Measurements from ENCODE around the gene FHIP2A.
"Not testable (repeated sequence)": the region's sequence is repeated elsewhere in the genome, so short reads cannot be mapped to it uniquely, and the experiment has no call there.

The FHIP2A gene

DNA sequence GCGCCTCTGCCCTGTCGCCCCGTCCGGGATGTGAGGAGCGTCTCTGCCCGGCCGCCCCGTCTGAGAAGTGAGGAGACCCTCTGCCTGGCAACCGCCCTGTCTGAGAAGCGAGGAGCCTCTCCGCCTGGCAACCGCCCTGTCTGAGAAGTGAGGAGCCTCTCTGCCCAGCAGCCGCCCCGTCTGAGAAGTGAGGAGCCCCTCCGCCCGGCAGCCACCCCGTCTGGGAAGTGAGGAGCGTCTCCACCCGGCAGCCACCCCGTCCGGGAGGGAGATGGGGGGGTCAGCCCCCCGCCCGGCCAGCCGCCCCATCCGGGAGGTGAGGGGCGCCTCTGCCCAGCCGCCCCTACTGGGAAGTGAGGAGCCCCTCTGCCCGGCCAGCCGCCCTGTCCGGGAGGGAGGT, 34.4 kb upstream of the FHIP2A start:
- H3K4me1 ChIP-seq (ENCODE audit: control insufficient read depth in 2 of 2, insufficient read depth in 2 of 2, low read length in 2 of 2); H3K27me3 ChIP-seq (ENCODE audit: control insufficient read depth in 2 of 2, insufficient read depth in 2 of 2, low read length in 2 of 2); H3K27ac ChIP-seq (ENCODE audit: low read depth in 2 of 2, low read length in 2 of 2); H3K36me3 ChIP-seq (ENCODE audit: control insufficient read depth in 2 of 2, insufficient read depth in 2 of 2, low read length in 2 of 2); H3K9me3 ChIP-seq (ENCODE audit: control insufficient read depth in 2 of 2, low read length in 2 of 2); H3K4me3 ChIP-seq (ENCODE audit: low read length in 2 of 2); H3K9ac ChIP-seq (ENCODE audit: low read depth in 1 of 2, low read length in 2 of 2): not testable (repeated sequence)

DNA sequence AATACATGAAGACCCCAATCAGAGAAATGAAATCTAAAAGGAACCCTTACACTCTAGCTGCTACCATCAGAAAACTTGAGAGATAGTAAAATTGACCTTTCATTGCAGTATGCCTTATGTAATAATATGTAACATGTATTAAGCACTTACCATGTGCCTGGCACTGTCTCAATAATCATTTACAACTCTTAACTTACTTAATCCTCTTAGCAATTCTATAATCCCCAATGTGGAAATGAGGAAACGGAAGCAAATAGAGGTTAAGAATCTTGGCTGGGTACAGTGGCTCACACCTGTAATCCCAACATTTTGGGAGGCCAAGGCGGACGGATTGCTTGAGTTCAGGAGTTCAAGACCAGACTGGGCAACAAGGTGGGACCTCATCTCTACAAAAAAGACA, 29.8 kb upstream of the FHIP2A start:
- no peak overlapping the region for H3K4me3 ChIP-seq (ENCODE audit: low read length in 2 of 2)
- no peak overlapping the region for H3K9ac ChIP-seq (ENCODE audit: low read depth in 1 of 2, low read length in 2 of 2)
- no peaks in the 10 kb centered on the region for H3K9me3 ChIP-seq (ENCODE audit: control insufficient read depth in 2 of 2, low read length in 2 of 2)
- no peaks in the 10 kb centered on the region for H3K36me3 ChIP-seq (ENCODE audit: control insufficient read depth in 2 of 2, insufficient read depth in 2 of 2, low read length in 2 of 2)
- H3K4me1 ChIP-seq (ENCODE audit: control insufficient read depth in 2 of 2, insufficient read depth in 2 of 2, low read length in 2 of 2) = no peaks in the 10 kb centered on the region
- H3K27ac ChIP-seq (ENCODE audit: low read depth in 2 of 2, low read length in 2 of 2) = no peak overlapping the region
- no peaks in the 10 kb centered on the region for H3K27me3 ChIP-seq (ENCODE audit: control insufficient read depth in 2 of 2, insufficient read depth in 2 of 2, low read length in 2 of 2)

DNA sequence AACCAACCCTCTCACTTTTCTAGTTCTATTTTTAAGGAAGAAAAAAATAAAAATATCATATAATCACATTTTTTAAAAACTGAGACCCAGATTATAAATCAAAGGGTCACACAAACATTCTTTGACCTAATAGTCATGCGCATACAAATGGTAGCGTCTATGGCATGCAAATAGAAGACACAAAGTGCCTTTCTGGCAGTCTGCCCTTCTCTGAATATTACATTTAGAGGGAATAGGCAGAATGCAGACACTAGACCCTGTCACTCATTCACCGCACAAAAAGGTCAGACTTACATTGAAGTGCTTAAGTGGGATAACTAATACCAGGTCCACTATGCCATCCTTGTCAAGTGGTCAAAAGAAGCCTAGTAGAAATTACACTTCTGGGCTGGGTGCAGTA, 26.5 kb upstream of the FHIP2A start:
- Histone ChIP-seq H3K27me3 (ENCODE audit: control insufficient read depth in 2 of 2, insufficient read depth in 2 of 2, low read length in 2 of 2) (no peaks in the 10 kb centered on the region), H3K36me3 (ENCODE audit: control insufficient read depth in 2 of 2, insufficient read depth in 2 of 2, low read length in 2 of 2) (no peaks in the 10 kb centered on the region), H3K9me3 (ENCODE audit: control insufficient read depth in 2 of 2, low read length in 2 of 2) (no peaks in the 10 kb centered on the region), H3K4me1 (ENCODE audit: control insufficient read depth in 2 of 2, insufficient read depth in 2 of 2, low read length in 2 of 2) (no peaks in the 10 kb centered on the region), H3K9ac (ENCODE audit: low read depth in 1 of 2, low read length in 2 of 2) (no peak overlapping the region), H3K4me3 (ENCODE audit: low read length in 2 of 2) (no peak overlapping the region), H3K27ac (ENCODE audit: low read depth in 2 of 2, low read length in 2 of 2) (no peak overlapping the region)

DNA sequence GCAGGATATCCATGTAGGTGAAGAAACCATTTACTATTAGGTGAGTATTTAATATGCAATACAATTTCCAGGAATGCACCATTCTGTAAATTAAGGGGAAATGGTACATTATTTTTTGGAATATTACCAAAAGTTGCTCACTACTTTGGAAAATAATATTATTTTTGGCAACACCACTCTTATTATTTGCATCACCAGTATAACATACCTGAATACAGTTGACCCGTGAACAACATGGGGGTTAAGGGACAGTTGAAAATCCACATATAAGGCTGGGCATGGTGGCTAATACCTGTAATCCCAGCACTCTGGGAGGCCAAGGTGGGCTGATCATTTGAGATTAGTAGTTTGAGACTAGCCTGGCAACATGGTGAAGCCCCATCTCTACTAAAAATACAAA, 21.2 kb upstream of the FHIP2A start:
- Histone ChIP-seq H3K9ac (ENCODE audit: low read depth in 1 of 2, low read length in 2 of 2) (no peak overlapping the region), H3K27ac (ENCODE audit: low read depth in 2 of 2, low read length in 2 of 2) (no peak overlapping the region), H3K36me3 (ENCODE audit: control insufficient read depth in 2 of 2, insufficient read depth in 2 of 2, low read length in 2 of 2) (no peaks in the 10 kb centered on the region), H3K4me3 (ENCODE audit: low read length in 2 of 2) (no peak overlapping the region), H3K27me3 (ENCODE audit: control insufficient read depth in 2 of 2, insufficient read depth in 2 of 2, low read length in 2 of 2) (no peaks in the 10 kb centered on the region), H3K4me1 (ENCODE audit: control insufficient read depth in 2 of 2, insufficient read depth in 2 of 2, low read length in 2 of 2) (no peaks in the 10 kb centered on the region), H3K9me3 (ENCODE audit: control insufficient read depth in 2 of 2, low read length in 2 of 2) (no peaks in the 10 kb centered on the region)

DNA sequence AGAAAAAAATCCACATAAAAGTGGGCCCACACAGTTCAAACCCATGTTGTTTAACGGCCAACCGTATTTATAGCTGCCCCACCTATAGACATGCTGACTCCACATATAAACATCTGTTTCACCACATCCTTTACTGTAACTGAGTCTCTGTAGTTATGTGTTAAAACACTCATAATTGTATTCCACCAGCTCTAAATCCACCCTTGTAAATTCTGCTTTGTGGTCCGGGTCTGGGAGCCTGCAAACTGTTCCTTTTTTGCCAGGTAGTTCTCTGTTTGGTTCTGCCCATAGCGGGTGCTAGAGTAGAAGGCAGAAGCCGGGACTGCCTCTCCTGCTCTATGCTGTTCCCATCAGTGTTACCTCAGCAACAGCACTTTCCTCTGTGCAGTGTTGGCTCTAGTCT, 20.2 kb upstream of the FHIP2A start:
- Histone ChIP-seq H3K4me1 (ENCODE audit: control insufficient read depth in 2 of 2, insufficient read depth in 2 of 2, low read length in 2 of 2) (no peaks in the 10 kb centered on the region), H3K4me3 (ENCODE audit: low read length in 2 of 2) (no peak overlapping the region), H3K36me3 (ENCODE audit: control insufficient read depth in 2 of 2, insufficient read depth in 2 of 2, low read length in 2 of 2) (no peaks in the 10 kb centered on the region), H3K9me3 (ENCODE audit: control insufficient read depth in 2 of 2, low read length in 2 of 2) (no peaks in the 10 kb centered on the region), H3K27me3 (ENCODE audit: control insufficient read depth in 2 of 2, insufficient read depth in 2 of 2, low read length in 2 of 2) (no peaks in the 10 kb centered on the region), H3K9ac (ENCODE audit: low read depth in 1 of 2, low read length in 2 of 2) (no peak overlapping the region), H3K27ac (ENCODE audit: low read depth in 2 of 2, low read length in 2 of 2) (no peak overlapping the region)

DNA sequence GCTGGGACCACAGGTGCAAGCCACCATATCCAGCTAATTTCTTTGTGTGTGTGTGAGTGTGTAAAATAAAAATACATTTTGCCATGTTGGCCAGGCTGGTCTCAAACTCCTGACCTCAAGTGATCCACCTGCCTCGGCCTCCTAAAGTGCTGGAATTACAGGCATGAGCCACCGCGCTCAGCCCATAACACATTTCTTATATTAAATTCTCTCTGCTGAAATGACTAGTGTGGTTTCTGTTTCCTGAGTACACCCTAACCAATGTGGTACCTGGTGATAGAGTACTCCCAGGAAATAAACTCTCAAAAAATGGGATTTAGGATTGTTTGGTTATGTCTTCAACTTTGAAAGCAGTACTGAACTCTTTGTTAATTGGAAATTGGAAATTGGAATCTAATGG, 19.4 kb upstream of the FHIP2A start:
- no peaks in the 10 kb centered on the region for H3K9me3 ChIP-seq (ENCODE audit: control insufficient read depth in 2 of 2, low read length in 2 of 2)
- H3K4me1 ChIP-seq (ENCODE audit: control insufficient read depth in 2 of 2, insufficient read depth in 2 of 2, low read length in 2 of 2) = no peaks in the 10 kb centered on the region
- no peaks in the 10 kb centered on the region for H3K27me3 ChIP-seq (ENCODE audit: control insufficient read depth in 2 of 2, insufficient read depth in 2 of 2, low read length in 2 of 2)
- no peak overlapping the region for H3K4me3 ChIP-seq (ENCODE audit: low read length in 2 of 2)
- no peaks in the 10 kb centered on the region for H3K36me3 ChIP-seq (ENCODE audit: control insufficient read depth in 2 of 2, insufficient read depth in 2 of 2, low read length in 2 of 2)
- no peak overlapping the region for H3K27ac ChIP-seq (ENCODE audit: low read depth in 2 of 2, low read length in 2 of 2)
- no peak overlapping the region for H3K9ac ChIP-seq (ENCODE audit: low read depth in 1 of 2, low read length in 2 of 2)

DNA sequence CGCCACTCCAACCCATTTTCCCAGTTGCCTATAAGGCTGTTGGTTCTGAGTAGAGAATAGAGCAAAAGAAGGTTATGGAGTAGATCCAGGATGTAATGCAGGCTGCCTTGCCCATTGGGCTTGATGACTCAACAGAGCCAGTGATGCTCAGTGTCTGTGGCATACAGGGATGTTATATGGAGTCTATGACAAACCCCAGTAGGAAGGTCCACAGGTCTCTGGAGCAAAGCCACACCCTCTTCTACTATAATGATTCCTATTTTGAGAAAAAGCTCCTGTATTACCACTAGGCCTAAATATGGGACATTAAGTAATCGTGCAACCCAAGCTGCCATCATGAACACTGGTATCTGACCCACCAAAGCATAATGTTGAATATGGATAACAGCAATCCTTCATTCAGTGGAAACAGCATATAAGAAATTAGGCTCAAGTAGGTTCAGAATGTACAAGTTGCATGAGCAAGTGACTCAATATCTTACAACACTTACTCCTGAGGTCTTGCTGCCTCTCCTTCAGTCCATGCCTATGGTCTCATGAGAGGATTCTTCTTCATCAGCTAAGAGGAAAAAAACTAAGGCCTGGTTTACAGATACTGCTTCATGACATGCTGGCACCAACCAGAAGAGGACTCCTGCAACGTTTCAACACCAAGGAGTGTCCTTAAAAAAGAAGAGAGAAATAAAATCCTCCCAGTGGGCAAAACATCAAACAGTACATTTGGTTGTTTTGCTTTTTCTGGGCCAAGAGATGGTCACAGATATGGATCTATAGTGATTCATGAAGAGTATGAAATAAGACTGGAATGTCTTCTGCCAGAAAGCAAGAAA, 14.8 kb upstream of the FHIP2A start:
- H3K27me3 ChIP-seq (ENCODE audit: control insufficient read depth in 2 of 2, insufficient read depth in 2 of 2, low read length in 2 of 2) = no peaks in the 10 kb centered on the region
- H3K9me3 ChIP-seq (ENCODE audit: control insufficient read depth in 2 of 2, low read length in 2 of 2) = no peaks in the 10 kb centered on the region
- H3K4me3 ChIP-seq (ENCODE audit: low read length in 2 of 2) = no peak overlapping the region
- H3K27ac ChIP-seq (ENCODE audit: low read depth in 2 of 2, low read length in 2 of 2) = no peak overlapping the region
- H3K4me1 ChIP-seq (ENCODE audit: control insufficient read depth in 2 of 2, insufficient read depth in 2 of 2, low read length in 2 of 2) = no peaks in the 10 kb centered on the region
- no peaks in the 10 kb centered on the region for H3K36me3 ChIP-seq (ENCODE audit: control insufficient read depth in 2 of 2, insufficient read depth in 2 of 2, low read length in 2 of 2)
- no peak overlapping the region for H3K9ac ChIP-seq (ENCODE audit: low read depth in 1 of 2, low read length in 2 of 2)

DNA sequence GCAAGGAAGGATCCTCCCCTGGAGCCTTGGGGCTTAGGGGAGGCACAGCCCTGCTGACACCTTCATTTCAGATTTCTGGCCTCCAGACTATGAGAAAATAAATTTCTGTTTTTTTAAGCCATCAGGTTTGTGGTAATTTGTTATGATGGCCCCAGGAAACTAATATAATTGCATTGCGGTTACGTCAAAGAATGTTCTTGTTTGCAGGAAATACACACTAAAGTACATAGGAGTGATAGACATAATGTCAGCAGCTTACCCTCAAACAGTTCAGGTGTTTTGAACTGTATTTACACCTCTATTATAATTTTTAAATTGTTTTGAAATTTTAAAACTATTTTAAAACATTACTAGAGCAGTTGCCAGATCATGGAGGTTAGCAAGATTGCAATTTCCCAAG, 12.6 kb upstream of the FHIP2A start:
- H3K4me1 ChIP-seq (ENCODE audit: control insufficient read depth in 2 of 2, insufficient read depth in 2 of 2, low read length in 2 of 2) = no peaks in the 10 kb centered on the region
- no peak overlapping the region for H3K4me3 ChIP-seq (ENCODE audit: low read length in 2 of 2)
- no peak overlapping the region for H3K9ac ChIP-seq (ENCODE audit: low read depth in 1 of 2, low read length in 2 of 2)
- H3K27ac ChIP-seq (ENCODE audit: low read depth in 2 of 2, low read length in 2 of 2) = no peak overlapping the region
- H3K9me3 ChIP-seq (ENCODE audit: control insufficient read depth in 2 of 2, low read length in 2 of 2) = no peaks in the 10 kb centered on the region
- H3K27me3 ChIP-seq (ENCODE audit: control insufficient read depth in 2 of 2, insufficient read depth in 2 of 2, low read length in 2 of 2) = no peaks in the 10 kb centered on the region
- no peaks in the 10 kb centered on the region for H3K36me3 ChIP-seq (ENCODE audit: control insufficient read depth in 2 of 2, insufficient read depth in 2 of 2, low read length in 2 of 2)

DNA sequence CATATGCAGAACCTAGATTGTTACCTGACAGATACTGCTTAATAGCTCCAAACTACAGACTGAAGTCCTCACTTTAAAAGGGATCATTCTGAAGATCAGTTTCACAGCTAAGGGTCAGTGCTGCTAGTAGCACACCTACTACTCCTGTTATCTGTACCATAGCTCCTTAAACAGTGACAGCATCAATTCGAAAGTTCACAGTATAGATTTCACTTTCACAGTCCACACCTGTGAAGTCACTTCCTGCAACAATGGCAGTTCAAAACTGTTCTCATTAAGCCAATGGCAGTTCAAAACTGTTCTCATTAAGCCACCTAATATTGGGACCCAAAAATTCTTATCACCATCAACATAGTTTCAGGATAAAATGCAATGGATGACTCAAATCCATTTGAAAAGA, 10.7 kb upstream of the FHIP2A start:
- Histone ChIP-seq H3K27ac (ENCODE audit: low read depth in 2 of 2, low read length in 2 of 2) (no peak overlapping the region), H3K4me1 (ENCODE audit: control insufficient read depth in 2 of 2, insufficient read depth in 2 of 2, low read length in 2 of 2) (no peaks in the 10 kb centered on the region), H3K9ac (ENCODE audit: low read depth in 1 of 2, low read length in 2 of 2) (no peak overlapping the region), H3K27me3 (ENCODE audit: control insufficient read depth in 2 of 2, insufficient read depth in 2 of 2, low read length in 2 of 2) (no peaks in the 10 kb centered on the region), H3K4me3 (ENCODE audit: low read length in 2 of 2) (no peak overlapping the region), H3K9me3 (ENCODE audit: control insufficient read depth in 2 of 2, low read length in 2 of 2) (no peaks in the 10 kb centered on the region), H3K36me3 (ENCODE audit: control insufficient read depth in 2 of 2, insufficient read depth in 2 of 2, low read length in 2 of 2) (no peaks in the 10 kb centered on the region)

DNA sequence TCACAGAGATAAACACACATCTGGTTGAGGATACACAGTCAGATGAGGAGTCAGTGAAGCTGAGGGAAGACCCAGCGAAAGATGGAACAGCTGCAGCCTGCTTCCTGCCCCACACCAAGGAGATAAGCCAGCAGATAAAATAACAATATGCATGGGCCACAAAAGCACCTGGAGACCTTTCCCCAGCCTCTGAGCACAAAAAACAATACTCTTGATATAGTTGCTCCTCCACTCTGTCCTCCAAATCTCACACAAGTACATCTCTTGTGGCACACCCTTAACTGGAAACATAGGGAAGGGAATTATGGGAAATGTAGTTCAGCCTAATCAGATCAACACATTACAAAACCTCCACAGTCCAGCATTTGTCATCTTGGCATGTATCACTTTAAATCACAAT, 9.7 kb upstream of the FHIP2A start:
- H3K4me3 ChIP-seq (ENCODE audit: low read length in 2 of 2) = no peak overlapping the region
- H3K4me1 ChIP-seq (ENCODE audit: control insufficient read depth in 2 of 2, insufficient read depth in 2 of 2, low read length in 2 of 2) = no peaks in the 10 kb centered on the region
- no peaks in the 10 kb centered on the region for H3K9me3 ChIP-seq (ENCODE audit: control insufficient read depth in 2 of 2, low read length in 2 of 2)
- no peak overlapping the region for H3K27ac ChIP-seq (ENCODE audit: low read depth in 2 of 2, low read length in 2 of 2)
- no peaks in the 10 kb centered on the region for H3K27me3 ChIP-seq (ENCODE audit: control insufficient read depth in 2 of 2, insufficient read depth in 2 of 2, low read length in 2 of 2)
- no peaks in the 10 kb centered on the region for H3K36me3 ChIP-seq (ENCODE audit: control insufficient read depth in 2 of 2, insufficient read depth in 2 of 2, low read length in 2 of 2)
- no peak overlapping the region for H3K9ac ChIP-seq (ENCODE audit: low read depth in 1 of 2, low read length in 2 of 2)

DNA sequence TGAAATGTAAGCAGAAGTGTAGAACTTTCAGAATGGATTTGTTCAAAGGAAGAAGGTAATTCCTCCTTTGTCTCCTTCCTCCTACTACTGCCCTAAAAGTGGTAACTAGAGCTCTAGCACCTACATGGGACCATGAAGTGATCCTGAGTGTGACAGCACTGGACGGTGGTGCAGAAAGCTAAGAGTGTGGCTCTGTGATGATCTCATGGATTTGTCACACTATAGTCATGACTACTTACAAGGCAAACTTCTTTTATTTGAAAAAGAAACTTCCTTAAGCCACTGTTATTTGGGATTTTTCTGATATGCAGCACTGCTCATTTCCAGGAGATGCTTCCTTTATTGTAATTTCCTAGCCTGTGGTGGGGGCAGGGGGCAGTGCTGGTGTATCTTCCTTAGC, 5.8 kb upstream of the FHIP2A start:
- Histone ChIP-seq H3K36me3 (ENCODE audit: control insufficient read depth in 2 of 2, insufficient read depth in 2 of 2, low read length in 2 of 2) (no peaks in the 10 kb centered on the region), H3K27ac (ENCODE audit: low read depth in 2 of 2, low read length in 2 of 2) (no peak overlapping the region), H3K4me1 (ENCODE audit: control insufficient read depth in 2 of 2, insufficient read depth in 2 of 2, low read length in 2 of 2) (no peaks in the 10 kb centered on the region), H3K4me3 (ENCODE audit: low read length in 2 of 2) (no peak overlapping the region), H3K9ac (ENCODE audit: low read depth in 1 of 2, low read length in 2 of 2) (no peak overlapping the region), H3K27me3 (ENCODE audit: control insufficient read depth in 2 of 2, insufficient read depth in 2 of 2, low read length in 2 of 2) (no peaks in the 10 kb centered on the region), H3K9me3 (ENCODE audit: control insufficient read depth in 2 of 2, low read length in 2 of 2) (no peaks in the 10 kb centered on the region)
